ENCODE measurements around the gene EPB41L4A.

Gene EPB41L4A

GRCh38 chr5:112200131-112200530, 218.9 kb downstream of the EPB41L4A start:
- DNase-seq = no peak

DNA sequence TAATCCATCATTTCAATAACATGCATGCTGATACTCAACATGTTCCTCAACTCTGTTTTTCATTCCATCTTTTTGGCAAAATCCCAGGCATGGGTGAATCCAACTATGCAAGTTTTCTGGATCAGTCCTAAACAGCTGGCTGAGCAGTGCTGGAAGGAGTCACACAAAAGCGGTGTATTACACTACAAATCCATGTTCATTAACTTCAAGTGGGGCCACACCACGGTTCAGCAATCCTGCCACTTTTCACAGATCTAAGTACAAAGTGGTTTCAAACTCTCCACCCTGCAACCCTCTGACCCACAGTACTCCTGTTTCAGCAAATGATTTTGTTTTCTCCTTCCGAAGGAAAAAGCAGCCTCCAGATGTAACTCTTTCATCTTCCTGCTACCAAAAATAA, 222.5 kb downstream of the EPB41L4A start:
- DNase-seq = no peak

- no peak for DNase-seq
Measured at GRCh38 chr5:112195924-112196323, 223.2 kb downstream of the EPB41L4A start.

DNA sequence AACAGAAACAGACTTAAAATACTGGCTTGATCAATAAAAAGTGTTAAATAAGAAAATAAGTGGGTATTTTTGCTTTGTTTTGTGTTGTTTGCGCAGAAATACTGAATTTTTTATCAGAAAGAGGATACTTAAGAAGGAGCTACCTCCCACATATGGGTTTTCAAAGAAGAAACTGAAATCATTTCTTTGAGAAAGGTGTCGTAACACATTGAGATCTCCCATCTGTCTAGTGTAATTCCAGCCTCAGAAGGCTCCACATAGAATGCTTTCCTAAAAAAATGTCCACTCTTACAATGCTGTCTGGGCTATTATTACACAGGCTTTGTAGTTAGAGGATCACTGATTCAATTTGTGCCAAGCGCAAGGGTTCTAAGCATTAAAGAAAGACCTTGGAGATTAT, 226.2 kb downstream of the EPB41L4A start:
- no peak for DNase-seq

DNA sequence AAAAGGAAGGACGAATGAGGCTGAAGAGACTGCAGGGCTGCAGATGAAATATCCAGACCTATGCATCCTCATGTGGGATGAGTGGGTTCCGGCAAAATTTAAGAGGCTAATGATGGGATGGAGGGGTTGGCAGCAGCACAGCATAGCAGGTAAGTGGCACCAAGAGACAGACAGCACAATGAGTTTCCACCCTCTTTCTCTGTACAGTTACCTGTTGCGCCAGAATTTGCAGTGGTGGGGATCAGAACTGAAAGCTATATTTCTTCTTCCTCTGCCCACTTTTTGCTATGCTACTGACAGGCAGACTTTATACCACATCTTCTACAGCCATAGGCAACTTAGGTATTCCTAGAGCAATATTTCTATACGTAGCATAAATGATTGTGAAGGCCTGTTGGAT, 227.0 kb downstream of the EPB41L4A start:
- DNase-seq = no peak

- DNase-seq = no peak
Measured at GRCh38 chr5:112189391-112189790, 229.7 kb downstream of the EPB41L4A start.

GRCh38 chr5:112186401-112186990, 232.6 kb downstream of the EPB41L4A start:
- DNase-seq = no peak

GRCh38 chr5:112183874-112184273, 235.2 kb downstream of the EPB41L4A start:
- no peak for DNase-seq

- DNase-seq = no peak
Measured at GRCh38 chr5:112183103-112183711, 235.9 kb downstream of the EPB41L4A start.

DNA sequence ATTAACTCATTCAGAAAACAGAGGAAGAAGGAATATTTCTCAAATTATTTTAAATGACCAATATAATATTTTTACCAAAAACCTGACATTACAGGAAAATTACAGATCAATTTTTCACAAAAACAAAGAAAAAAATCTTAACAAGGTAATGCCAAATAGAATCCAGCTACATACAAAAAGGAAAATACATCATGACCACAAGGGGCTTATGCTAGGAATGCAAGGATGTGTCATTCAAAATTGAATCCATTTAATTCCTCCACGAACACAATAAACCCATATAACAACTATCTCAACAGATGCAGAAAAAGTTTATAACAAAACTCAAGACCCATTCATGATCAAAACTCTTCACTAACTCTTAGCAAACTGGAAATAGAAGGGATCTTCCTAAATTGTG, 239.8 kb downstream of the EPB41L4A start:
- no peak for DNase-seq

GRCh38 chr5:112174959-112175594, 244.0 kb downstream of the EPB41L4A start:
- DNase-seq = no peak

DNA sequence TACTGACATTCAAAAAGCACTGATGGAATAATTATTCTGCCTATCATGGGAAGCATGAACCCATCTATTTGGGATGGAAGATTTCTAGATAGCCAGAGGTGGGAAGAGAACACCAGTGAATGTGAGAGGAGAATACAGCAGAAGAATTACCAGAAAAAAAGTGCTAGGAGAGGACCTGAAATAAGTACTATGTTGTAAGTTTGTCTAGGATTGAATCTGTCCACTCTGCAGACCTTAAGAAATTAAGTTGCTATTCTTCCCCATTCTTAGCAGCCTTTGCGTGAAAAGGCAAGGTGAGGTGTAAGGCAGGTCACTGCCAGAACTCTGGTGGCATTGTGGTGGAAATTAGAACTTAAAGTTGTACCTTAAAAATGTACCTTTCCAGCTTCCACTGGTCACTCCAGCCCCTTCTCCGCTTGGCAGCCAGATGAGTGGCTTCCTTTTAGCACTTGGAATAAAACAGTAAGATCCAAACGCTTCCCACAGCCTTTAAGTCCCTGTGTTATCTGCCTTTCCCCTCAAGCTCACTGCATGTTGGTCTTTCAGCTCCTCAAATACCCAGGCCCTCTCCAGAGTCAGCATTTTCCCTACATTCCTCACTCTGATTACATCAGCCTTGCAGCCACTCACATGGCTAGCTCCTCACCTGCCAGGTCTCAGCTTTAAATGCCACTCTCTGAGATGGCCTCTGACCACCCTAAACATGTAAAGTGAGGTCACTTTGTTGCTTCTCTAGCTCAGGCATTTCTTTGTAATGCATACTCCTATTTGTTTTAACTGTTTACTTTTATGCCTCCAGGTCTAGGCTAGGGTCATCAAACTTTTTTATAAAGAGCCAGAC, 253.0 kb downstream of the EPB41L4A start:
- no peak for DNase-seq

DNA sequence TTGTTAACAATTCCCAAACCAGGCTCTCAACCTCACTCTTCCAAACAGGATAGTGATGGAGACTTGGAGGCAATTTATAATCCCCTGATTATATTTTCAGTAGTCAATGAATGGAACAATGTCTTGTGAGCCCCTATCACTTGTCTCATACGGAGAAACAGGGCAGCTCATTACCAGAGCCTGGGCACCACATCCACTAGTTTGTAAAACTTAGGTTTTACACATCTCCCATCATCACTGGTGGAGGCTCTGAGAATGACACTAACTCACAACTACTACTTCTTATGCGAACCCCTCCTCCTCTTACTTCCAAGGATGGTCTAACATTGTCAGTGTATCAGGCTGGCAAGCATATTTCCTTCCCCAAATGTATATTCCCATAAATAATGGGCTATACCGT, 253.7 kb downstream of the EPB41L4A start:
- DNase-seq = no peak

- DNase-seq = no peak
Measured at GRCh38 chr5:112163435-112163834, 255.6 kb downstream of the EPB41L4A start.

DNA sequence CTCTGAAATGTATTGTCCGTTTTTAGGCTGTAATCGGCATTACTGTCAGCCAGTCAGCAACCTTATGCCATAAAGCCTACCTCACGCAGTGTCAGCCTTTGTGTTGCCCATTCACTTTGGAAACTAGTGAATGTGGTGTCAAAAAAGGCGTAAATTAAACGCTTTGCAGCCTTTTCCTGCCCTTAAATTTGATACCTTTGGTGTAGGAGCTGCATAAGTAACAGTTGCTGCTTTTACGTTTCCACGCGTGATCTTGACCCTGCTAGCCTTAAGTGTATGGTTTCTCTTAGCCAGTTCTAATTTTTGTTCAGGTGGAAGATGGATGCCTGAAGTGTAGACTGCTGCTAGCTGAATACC, 257.7 kb downstream of the EPB41L4A start:
- DNase-seq = no peak

GRCh38 chr5:112160652-112161391, 258.3 kb downstream of the EPB41L4A start:
- peak; percentile 86 to 93 for DNase-seq

DNA sequence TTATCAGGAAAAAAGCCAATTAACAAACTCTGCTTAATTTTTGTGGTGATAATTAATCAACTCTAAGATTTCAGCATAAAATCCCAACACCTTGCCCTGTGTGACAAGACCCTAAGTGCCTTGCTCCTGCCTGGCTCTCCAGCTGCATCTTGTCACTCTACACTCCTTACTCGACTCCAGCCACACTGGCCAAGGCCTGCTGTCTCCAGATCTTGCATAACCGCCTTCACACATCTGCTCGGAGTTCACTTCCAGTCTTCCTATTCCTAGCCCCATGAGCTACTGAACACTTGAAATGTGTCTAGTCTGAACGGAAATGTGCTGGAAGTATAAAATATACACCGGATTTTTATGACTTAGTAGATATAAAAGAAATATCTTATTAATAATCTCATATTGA, 259.6 kb downstream of the EPB41L4A start:
- DNase-seq = no peak

- no peak for DNase-seq
Measured at GRCh38 chr5:112156211-112156610, 262.9 kb downstream of the EPB41L4A start.

DNA sequence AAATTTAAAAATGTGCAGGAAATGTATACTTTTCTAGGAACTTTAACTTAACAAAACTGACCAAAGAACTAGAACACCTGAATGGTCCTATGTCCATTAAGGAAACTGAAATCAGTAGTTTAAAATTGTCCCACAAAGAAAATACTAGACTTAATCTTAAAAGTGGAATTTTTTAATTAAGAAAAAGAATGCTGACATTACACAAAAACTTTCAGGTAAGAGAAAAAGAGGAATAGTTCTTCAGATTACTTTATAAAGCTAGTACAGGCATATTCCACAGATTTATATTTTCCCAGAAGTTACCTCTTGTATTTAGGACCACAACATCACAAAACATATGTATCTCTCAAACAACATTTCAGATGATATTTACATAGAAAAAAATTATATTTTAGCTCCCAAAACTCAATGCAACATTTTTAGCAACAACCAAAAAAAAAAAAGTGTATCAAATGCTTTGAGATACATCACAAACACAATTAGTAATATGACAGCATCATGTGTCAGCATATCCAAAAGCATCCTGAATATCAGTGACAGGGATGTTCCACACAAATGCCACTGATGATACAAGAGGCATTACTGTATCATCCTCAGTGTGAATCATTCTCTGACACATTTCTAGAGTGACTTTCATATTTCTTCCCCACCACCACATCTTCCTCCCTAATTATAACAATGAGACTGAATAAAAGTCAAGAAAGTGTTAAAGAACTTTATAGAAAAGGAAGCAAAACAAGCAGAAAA, 264.0 kb downstream of the EPB41L4A start:
- no peak for DNase-seq

GRCh38 chr5:112149727-112150126, 269.4 kb downstream of the EPB41L4A start:
- DNase-seq = no peak

GRCh38 chr5:112146323-112147226, 272.5 kb downstream of the EPB41L4A start:
- peak; percentile 17 to 50 for DNase-seq
